Transverse colon (tissue), 4 donors: ENCODE results near the gene LPCAT2. TPM values are rescaled to one million over a fixed set of nuclear protein-coding genes. Genes with fewer than 3 reads are reported as not detected.

Source experiments
- DNase-seq: peaks from one replicate; pipeline ENCODE4 v3.0.0-alpha.2; 2019
- H3K27ac ChIP-seq, 4 donors: fragments of 200-600 bp; sonication (generic); 2 replicates each; pipeline ENCODE4 v1.5.1; 2016 to 2018; ENCODE audit warnings: inconsistent platforms in 4 of 4
- H3K27me3 ChIP-seq: fragments of 200-600 bp; sonication (generic); 2 replicates; pipeline ENCODE4 v1.5.1; 2017; ENCODE audit warnings: inconsistent platforms
- H3K36me3 ChIP-seq, 4 donors: fragments of 200-600 bp; sonication (generic); 2 replicates each; pipeline ENCODE4 v1.5.1; 2017 to 2019; ENCODE audit warnings: inconsistent platforms in 4 of 4
- H3K4me1 ChIP-seq, 4 donors: fragments of 200-600 bp; sonication (generic); 2 replicates each; pipeline ENCODE4 v1.5.1; 2017 to 2020; ENCODE audit warnings: inconsistent platforms in 4 of 4
- H3K4me3 ChIP-seq, 4 donors: fragments of 200-600 bp; sonication (generic); 1 replicate in 1 of 4; 2 replicates in 3 of 4; pipeline versions ENCODE4 v1.5.1 to v1.6.1; 2017 to 2019; ENCODE audit warnings: inconsistent platforms in 4 of 4
- H3K9me3 ChIP-seq, 2 donors: fragments of 200-600 bp; sonication (generic); 2 replicates each; pipeline ENCODE4 v1.5.1; 2017 to 2019; ENCODE audit warnings: inconsistent platforms in 2 of 2
- EP300 ChIP-seq: sonication (generic); formaldehyde crosslinking; IDR thresholded peaks from one replicate; pipeline ENCODE4 v1.6.1; 2017; ENCODE audit warnings: antibody characterized with exemption, low read depth
- POLR2A ChIP-seq: fragments of 450-650 bp; IDR thresholded peaks from one replicate; pipeline ENCODE4 v1.6.1; 2016; ENCODE audit warnings: antibody characterized with exemption, mild to moderate bottlenecking, moderate library complexity
- POLR2AphosphoS5 ChIP-seq, 3 donors: sonication (generic); formaldehyde crosslinking; IDR thresholded peaks; one replicate each; pipeline ENCODE4 v1.6.1; 2016; ENCODE audit warnings: antibody characterized with exemption in 3 of 3
- WGBS, 2 donors: methylation state at CpG; one replicate each; pipeline ENCODE4 v1.1.5; 2018; ENCODE audit warnings: low coverage in 1 of 2; 5-methylcytosine and 5-hydroxymethylcytosine counted together
- in situ Hi-C, 4 donors: fragments of 200-750 bp; cut with MboI; loops; one replicate each; pipeline versions ENCODE4 v1.15.0 to v1.15.1; 2017; ENCODE audit warnings: low sequenced_read_pairs in 3 of 4, low pct_ligation_motif_present in 1 of 4, low pct_unique_long_range_greater_than_20kb in 1 of 4
- intact Hi-C: fragments of 100-400 bp; cut with DNase I; formaldehyde crosslinking; loops from one replicate; pipeline ENCODE4 v1.15.1; 2023; ENCODE audit warnings: low total_unique reads
- total RNA-seq, 4 donors: library from RNA; depleted of rRNA; stranded (reverse); fragments of >200 nt; gene quantifications; one replicate each; pipeline ENCODE4 v1.1.0, GENCODE V29; 2016
- TF ChIP-seq, protein P1 (sequence below), 5 experiments: fragments of 200-600 bp in 3 of 5; fragments of 450-650 bp in 2 of 5; sonication (generic) in 3 of 5; IDR thresholded peaks; 1 replicate in 2 of 5; 2 replicates in 3 of 5; pipeline ENCODE4 v1.5.1; 2016 to 2017; ENCODE audit warnings: antibody characterized with exemption in 5 of 5, inconsistent platforms in 3 of 5, mild to moderate bottlenecking in 2 of 5, moderate library complexity in 1 of 5

The LPCAT2 gene
- total RNA-seq, 4 donors from 2014 or later = 1.6 to 11.6 (median 6.2) TPM

DNA sequence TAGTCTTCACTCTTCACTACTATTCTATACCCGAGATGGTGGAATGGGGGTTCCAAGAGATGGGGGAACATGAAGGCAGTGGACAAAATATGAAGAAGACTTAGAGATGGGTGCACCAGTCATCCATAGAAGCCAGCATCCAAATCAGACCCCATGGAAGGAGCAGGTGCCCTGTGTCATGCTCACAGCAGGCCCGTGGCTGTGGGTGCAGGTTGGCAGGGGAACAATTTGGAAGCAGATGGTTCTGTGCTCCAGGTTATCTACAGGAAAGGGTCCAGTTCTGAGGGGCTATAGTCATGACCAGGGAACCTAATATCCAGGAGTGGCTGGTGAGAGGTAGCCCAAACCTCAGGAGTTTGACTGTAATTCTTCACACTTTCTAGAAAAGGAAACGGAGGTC lies 9.6 kb upstream of the LPCAT2 start:
- H3K4me1 ChIP-seq = peaks cover 34 to 58% (median 41%) of the 10 kb centered on the region in 4 donors
- H3K36me3 ChIP-seq = no peaks in the 10 kb centered on the region
- no peak for DNase-seq
- in situ Hi-C loops (no loop called here), intact Hi-C loops (no loop called here)
- H3K4me3 ChIP-seq = no peak overlapping the region
- WGBS, 2 donors = 78 to 86% methylated on average over 3 of the region's 3 CpGs
- no peaks in the 10 kb centered on the region for H3K27me3 ChIP-seq
- H3K27ac ChIP-seq = no peak overlapping the region
- no peak for TF ChIP-seq EP300
- no peak for TF ChIP-seq POLR2AphosphoS5 (IDR thresholded peaks at IDR 0.05)
- TF ChIP-seq POLR2A = no peak
- TF ChIP-seq, protein P1, sequence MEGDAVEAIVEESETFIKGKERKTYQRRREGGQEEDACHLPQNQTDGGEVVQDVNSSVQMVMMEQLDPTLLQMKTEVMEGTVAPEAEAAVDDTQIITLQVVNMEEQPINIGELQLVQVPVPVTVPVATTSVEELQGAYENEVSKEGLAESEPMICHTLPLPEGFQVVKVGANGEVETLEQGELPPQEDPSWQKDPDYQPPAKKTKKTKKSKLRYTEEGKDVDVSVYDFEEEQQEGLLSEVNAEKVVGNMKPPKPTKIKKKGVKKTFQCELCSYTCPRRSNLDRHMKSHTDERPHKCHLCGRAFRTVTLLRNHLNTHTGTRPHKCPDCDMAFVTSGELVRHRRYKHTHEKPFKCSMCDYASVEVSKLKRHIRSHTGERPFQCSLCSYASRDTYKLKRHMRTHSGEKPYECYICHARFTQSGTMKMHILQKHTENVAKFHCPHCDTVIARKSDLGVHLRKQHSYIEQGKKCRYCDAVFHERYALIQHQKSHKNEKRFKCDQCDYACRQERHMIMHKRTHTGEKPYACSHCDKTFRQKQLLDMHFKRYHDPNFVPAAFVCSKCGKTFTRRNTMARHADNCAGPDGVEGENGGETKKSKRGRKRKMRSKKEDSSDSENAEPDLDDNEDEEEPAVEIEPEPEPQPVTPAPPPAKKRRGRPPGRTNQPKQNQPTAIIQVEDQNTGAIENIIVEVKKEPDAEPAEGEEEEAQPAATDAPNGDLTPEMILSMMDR (IDR thresholded peaks at IDR 0.05) = no peak
- no peaks in the 10 kb centered on the region for H3K9me3 ChIP-seq

DNA sequence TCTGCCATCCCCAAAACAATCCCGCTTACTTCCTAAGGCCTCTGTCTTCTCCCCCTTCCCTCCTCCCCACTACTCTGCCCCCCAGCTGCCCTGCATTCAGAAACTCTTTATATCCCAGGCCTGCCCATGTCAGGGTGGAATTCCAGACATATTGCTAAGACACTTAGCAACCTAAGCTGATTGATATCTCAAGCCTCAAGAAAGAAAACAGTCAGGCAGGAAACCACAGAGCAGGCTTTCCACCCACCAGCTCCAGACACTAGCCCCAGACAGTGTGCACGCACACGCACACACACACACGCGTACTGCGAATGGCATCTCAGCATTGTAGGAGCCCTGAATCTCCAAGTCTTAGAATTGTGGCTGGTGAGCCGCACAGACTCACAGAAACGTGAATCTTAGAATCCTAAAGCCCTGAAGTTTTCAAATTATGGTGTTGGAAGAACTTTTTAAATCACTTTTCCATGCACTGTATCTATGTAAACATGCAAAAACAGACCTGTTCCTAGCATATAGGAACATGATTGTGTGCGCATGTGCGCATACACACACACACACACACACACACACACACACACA lies 8.8 kb upstream of the LPCAT2 start:
- peaks cover 28 to 53% (median 37%) of the 10 kb centered on the region in 4 donors for H3K4me1 ChIP-seq
- H3K27me3 ChIP-seq = no peaks in the 10 kb centered on the region
- no peak for DNase-seq
- intact Hi-C loops (no loop called here), in situ Hi-C loops (no loop called here)
- H3K27ac ChIP-seq = peak overlapping the region in 3 of 4 donors; percentile 28 to 88 (median 83)
- TF ChIP-seq POLR2AphosphoS5 (IDR thresholded peaks at IDR 0.05) (no peak), EP300 (no peak), POLR2A (no peak)
- TF ChIP-seq, protein P1 (IDR thresholded peaks at IDR 0.05) = no peak
- H3K9me3 ChIP-seq = no peaks in the 10 kb centered on the region
- no peak overlapping the region for H3K4me3 ChIP-seq
- WGBS, 2 donors = 54 to 66% methylated on average over 8 to 10 of the region's 10 CpGs
- H3K36me3 ChIP-seq = no peaks in the 10 kb centered on the region

- peaks cover 27 to 49% (median 38%) of the 10 kb centered on the region in 4 donors for H3K4me1 ChIP-seq
- H3K9me3 ChIP-seq = no peaks in the 10 kb centered on the region
- no peaks in the 10 kb centered on the region for H3K36me3 ChIP-seq
- H3K27me3 ChIP-seq = no peaks in the 10 kb centered on the region
- in situ Hi-C loops = no loop called here
- peak; percentile 42 for DNase-seq
- 20% methylated on average over 3 of the region's 3 CpGs; no CpG with 5 or more reads in 1 of the 2 donors for WGBS, 2 donors
- TF ChIP-seq, protein P1 (IDR thresholded peaks at IDR 0.05) = no peak
- TF ChIP-seq POLR2AphosphoS5 (IDR thresholded peaks at IDR 0.05) = no peak
- no peak for TF ChIP-seq EP300
- TF ChIP-seq POLR2A = no peak
- intact Hi-C loops = no loop called here
- H3K27ac ChIP-seq = peak overlapping the region; percentile 21 to 88 (median 56)
- H3K4me3 ChIP-seq = no peak overlapping the region
Measured at GRCh38 chr16:55500530-55501011, 8.3 kb upstream of the LPCAT2 start.

GRCh38 chr16:55501549-55502322 lies 7.1 kb upstream of the LPCAT2 start:
- intact Hi-C loops = no loop called here
- Histone ChIP-seq H3K27ac (peak overlapping the region; percentile 74 to 88 (median 82)), H3K27me3 (no peaks in the 10 kb centered on the region), H3K4me1 (peaks cover 27 to 58% (median 46%) of the 10 kb centered on the region in 4 donors), H3K36me3 (no peaks in the 10 kb centered on the region), H3K4me3 (no peak overlapping the region), H3K9me3 (no peaks in the 10 kb centered on the region)
- in situ Hi-C loops = no loop called here
- peak; percentile 35 for DNase-seq
- 68 to 86% methylated on average over 7 to 9 of the region's 9 CpGs for WGBS, 2 donors
- TF ChIP-seq, protein P1 (IDR thresholded peaks at IDR 0.05) = peak in 3 of 5 experiments; percentile 10 to 20 (median 14)
- no peak for TF ChIP-seq POLR2AphosphoS5 (IDR thresholded peaks at IDR 0.05)
